ENCODE results near the gene BRI3BP. TPM values are rescaled to one million over a fixed set of nuclear protein-coding genes. Genes with fewer than 3 reads are reported as not detected.

The BRI3BP gene
- total and polyA plus RNA-seq, 9 donors: 0.95 to 6.1 (median 2.6) TPM

DNA sequence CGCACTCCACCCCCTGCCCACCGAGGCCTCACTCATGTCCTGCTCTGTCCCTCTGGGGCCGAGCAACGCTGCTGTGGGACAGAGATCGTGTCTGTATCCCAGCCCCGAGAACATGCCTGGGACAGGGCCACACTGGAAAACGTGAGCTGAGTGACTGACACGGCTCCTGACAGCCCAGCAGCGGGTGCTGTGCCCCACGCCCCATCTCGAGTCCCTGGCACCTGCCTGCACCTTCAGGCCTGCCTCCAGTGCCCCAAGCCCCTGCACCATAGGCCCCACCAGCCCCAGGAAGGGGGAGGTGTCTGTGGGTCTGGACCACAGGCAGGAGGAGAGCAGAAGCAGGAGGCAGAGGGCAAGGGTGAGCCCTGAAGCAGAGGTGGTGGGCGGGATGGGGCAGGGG lies 44.4 kb upstream of the BRI3BP start:
- H3K4me1 ChIP-seq (ENCODE audit: insufficient read depth): no peaks in the 10 kb centered on the region
- no peaks in the 10 kb centered on the region for H3K36me3 ChIP-seq
- H3K4me3 ChIP-seq: no peak overlapping the region
- H3K9me3 ChIP-seq: no peaks in the 10 kb centered on the region
- intact Hi-C loops (cut with DNase I): no loop called here
- H3K27ac ChIP-seq: no peak overlapping the region
- TF ChIP-seq POLR2A (IDR thresholded peaks at IDR 0.05) (no peak), EP300 (IDR thresholded peaks at IDR 0.05) (no peak)
- TF ChIP-seq, protein P1, sequence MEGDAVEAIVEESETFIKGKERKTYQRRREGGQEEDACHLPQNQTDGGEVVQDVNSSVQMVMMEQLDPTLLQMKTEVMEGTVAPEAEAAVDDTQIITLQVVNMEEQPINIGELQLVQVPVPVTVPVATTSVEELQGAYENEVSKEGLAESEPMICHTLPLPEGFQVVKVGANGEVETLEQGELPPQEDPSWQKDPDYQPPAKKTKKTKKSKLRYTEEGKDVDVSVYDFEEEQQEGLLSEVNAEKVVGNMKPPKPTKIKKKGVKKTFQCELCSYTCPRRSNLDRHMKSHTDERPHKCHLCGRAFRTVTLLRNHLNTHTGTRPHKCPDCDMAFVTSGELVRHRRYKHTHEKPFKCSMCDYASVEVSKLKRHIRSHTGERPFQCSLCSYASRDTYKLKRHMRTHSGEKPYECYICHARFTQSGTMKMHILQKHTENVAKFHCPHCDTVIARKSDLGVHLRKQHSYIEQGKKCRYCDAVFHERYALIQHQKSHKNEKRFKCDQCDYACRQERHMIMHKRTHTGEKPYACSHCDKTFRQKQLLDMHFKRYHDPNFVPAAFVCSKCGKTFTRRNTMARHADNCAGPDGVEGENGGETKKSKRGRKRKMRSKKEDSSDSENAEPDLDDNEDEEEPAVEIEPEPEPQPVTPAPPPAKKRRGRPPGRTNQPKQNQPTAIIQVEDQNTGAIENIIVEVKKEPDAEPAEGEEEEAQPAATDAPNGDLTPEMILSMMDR (IDR thresholded peaks at IDR 0.05): no peak
- H3K27me3 ChIP-seq: no peaks in the 10 kb centered on the region
- WGBS, 3 donors: 92 to 93% (median 92%) methylated on average over 12 of the region's 12 CpGs
- DNase-seq: no peak

DNA sequence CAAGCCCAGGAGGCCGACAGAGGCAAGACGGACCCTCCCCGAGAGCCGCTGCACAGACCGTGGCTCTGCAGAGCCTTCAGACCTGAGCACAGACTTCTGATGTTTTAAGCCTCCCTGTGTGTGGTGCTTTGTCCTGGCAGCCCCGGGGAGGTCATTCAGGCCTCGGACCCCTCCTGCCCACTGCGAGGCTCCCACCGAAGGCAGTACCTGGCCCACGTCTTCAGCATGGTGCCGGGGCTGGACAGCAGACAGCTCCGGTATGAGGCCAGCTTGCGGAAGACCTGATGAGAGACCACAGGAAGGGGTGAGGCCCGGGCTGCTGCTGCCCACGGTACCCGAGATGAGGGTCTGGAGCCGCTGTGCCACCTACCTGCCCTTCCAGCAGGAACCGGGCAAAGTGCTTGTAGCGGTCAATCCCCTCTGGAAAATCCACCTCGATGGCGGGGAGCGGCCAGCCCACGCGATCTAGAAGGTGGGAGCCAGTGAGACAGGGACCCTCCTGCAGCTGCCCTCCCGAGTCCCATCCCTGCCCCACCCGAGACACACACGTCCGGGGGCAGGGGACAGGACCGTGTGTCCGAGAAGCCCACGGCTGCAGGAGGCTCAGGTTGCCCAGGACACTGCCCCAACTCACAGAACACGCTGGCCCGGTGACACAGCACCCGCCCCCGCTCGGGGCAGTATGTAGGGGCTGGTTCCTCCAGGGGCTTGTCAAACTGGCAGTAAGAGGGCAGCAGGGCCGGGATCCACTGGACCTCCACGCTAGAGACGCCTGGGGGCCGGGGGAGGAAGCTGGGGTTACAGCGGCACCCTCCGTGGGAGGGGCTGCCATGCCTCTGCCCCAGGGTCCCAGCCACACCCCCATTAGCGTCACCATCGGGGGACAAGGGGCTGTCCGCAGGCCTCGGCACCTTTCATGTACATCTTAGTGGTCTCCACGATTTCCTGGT lies 43.4 kb upstream of the BRI3BP start:
- TF ChIP-seq EP300 (IDR thresholded peaks at IDR 0.05): no peak
- Histone ChIP-seq H3K4me1 (ENCODE audit: insufficient read depth) (no peaks in the 10 kb centered on the region), H3K27ac (no peak overlapping the region), H3K27me3 (no peaks in the 10 kb centered on the region), H3K9me3 (no peaks in the 10 kb centered on the region), H3K4me3 (no peak overlapping the region), H3K36me3 (no peaks in the 10 kb centered on the region)
- DNase-seq: no peak
- WGBS, 3 donors: 91 to 94% (median 92%) methylated on average over 43 to 47 of the region's 47 CpGs
- intact Hi-C loops (cut with DNase I): no loop called here

DNA sequence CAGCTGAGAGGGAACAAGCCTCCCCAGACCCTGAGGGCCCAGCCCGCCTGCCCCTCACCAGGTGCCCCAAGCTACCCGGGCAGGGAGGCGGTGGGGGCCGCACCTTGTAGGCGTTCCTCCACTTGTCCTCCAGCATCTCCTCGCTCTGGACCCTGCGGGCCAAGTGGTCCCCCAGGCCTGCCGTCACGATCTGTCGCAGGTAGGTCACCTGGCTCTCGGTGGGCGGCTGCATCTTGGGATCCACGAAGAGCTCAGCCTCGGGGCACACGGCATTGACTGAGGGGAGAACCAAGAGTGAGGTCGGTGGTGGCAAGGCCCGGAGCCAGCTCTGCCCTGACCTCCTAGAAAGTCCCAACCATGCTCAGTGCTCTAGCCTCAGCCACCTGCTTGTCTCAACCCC lies 41.1 kb upstream of the BRI3BP start:
- TF ChIP-seq, protein P1 (IDR thresholded peaks at IDR 0.05): no peak
- TF ChIP-seq POLR2A (IDR thresholded peaks at IDR 0.05): no peak
- no peak overlapping the region for H3K4me3 ChIP-seq
- 93 to 94% (median 94%) methylated on average over 17 of the region's 17 CpGs for WGBS, 3 donors
- no peaks in the 10 kb centered on the region for H3K9me3 ChIP-seq
- intact Hi-C loops (cut with DNase I): no loop called here
- DNase-seq: no peak
- H3K27ac ChIP-seq: no peak overlapping the region
- no peaks in the 10 kb centered on the region for H3K4me1 ChIP-seq (ENCODE audit: insufficient read depth)
- H3K36me3 ChIP-seq: no peaks in the 10 kb centered on the region
- H3K27me3 ChIP-seq: no peaks in the 10 kb centered on the region

DNA sequence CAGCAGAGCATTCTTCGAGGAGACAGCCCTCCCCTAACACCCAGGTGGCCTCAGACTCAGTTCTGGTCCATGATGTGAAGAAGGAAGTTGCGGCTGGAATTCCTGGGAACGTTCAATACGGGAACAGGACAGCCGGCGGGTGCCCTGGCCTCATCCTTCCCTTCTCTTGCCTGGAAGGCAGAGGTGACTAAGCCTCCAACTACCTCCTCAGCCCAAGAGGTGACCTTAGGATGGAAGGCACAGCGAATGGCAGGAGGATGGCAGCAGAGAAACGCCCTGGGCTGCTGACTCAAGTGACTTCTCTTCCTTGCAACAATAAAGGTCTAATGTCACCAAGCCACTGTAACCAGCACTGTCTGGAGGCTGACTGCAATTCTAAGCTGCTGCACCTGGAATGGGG lies 40.6 kb upstream of the BRI3BP start:
- WGBS, 3 donors: 70 to 85% (median 70%) methylated on average over 8 of the region's 8 CpGs
- TF ChIP-seq, protein P1 (IDR thresholded peaks at IDR 0.05): no peak
- TF ChIP-seq EP300 (IDR thresholded peaks at IDR 0.05) (no peak), POLR2A (IDR thresholded peaks at IDR 0.05) (no peak)
- intact Hi-C loops (cut with DNase I): no loop called here
- H3K27me3 ChIP-seq: no peaks in the 10 kb centered on the region
- H3K9me3 ChIP-seq: no peaks in the 10 kb centered on the region
- no peaks in the 10 kb centered on the region for H3K4me1 ChIP-seq (ENCODE audit: insufficient read depth)
- H3K4me3 ChIP-seq: no peak overlapping the region
- H3K36me3 ChIP-seq: no peaks in the 10 kb centered on the region
- no peak for DNase-seq
- H3K27ac ChIP-seq: no peak overlapping the region

All from ovary (tissue), 9 donors.